AG09319 (cell line): ENCODE results near the gene RHOT2.

ENCODE experiments used
- DNase-seq: peaks from one replicate; pipeline ENCODE4 v3.0.0-alpha.2; 2010; ENCODE audit warnings: low read depth; ENCODE audit errors: extremely low read depth
- CTCF ChIP-seq: IDR thresholded peaks from 2 replicates; pipeline ENCODE4 v1.5.1; 2011; ENCODE audit warnings: low read depth, mild to moderate bottlenecking, inconsistent platforms, low read length, moderate library complexity

Gene RHOT2

GRCh38 chr16:651844-652243 lies 16.1 kb upstream of the RHOT2 start:
- no peak for DNase-seq
- TF ChIP-seq CTCF: no peak

GRCh38 chr16:652454-653305 lies 15.3 kb upstream of the RHOT2 start:
- DNase-seq: no peak
- no peak for TF ChIP-seq CTCF

- DNase-seq: no peak
- no peak for TF ChIP-seq CTCF
Observed at GRCh38 chr16:654034-654433, 13.9 kb upstream of the RHOT2 start.

- no peak for TF ChIP-seq CTCF
Observed at GRCh38 chr16:657487-657886, 10.4 kb upstream of the RHOT2 start.

GRCh38 chr16:658679-659571 lies 9.0 kb upstream of the RHOT2 start:
- TF ChIP-seq CTCF: no peak
- no peak for DNase-seq

More at GRCh38 chr16:657487-657886, 10.4 kb upstream of the RHOT2 start:
- DNase-seq: no peak

- no peak for TF ChIP-seq CTCF
- no peak for DNase-seq
Observed at GRCh38 chr16:659618-660017, 8.3 kb upstream of the RHOT2 start.

GRCh38 chr16:660132-660458 lies 7.8 kb upstream of the RHOT2 start:
- TF ChIP-seq CTCF: no peak
- no peak for DNase-seq
